Bronchial epithelial cell (primary cell): ENCODE results near the gene RAPGEFL1. TPM values are rescaled to one million over a fixed set of nuclear protein-coding genes. Genes with fewer than 3 reads are reported as not detected.

ENCODE experiments used
- DNase-seq: peaks from one replicate; pipeline ENCODE4 v3.0.0-alpha.2; 2010; ENCODE audit warnings: low read depth
- FAIRE-seq: peaks from 2 replicates; lab custom pipeline; 2011; peaks lifted over from hg19 to GRCh38; lab: Jason Lieb, UNC
- H3K27me3 ChIP-seq: 2 replicates; pipeline ENCODE4 v1.5.1; 2011; ENCODE audit warnings: low read length; ENCODE audit not compliant: control insufficient read depth, insufficient read depth
- H3K36me3 ChIP-seq: 2 replicates; pipeline ENCODE4 v1.5.1; 2011; ENCODE audit warnings: low read length; ENCODE audit not compliant: control insufficient read depth, insufficient read depth
- H3K4me3 ChIP-seq: 2 replicates; pipeline ENCODE4 v1.5.1; 2011; ENCODE audit warnings: mild to moderate bottlenecking, low read depth, low read length, control low read depth
- CTCF ChIP-seq: IDR thresholded peaks from 2 replicates; pipeline ENCODE4 v1.5.1; 2011; ENCODE audit warnings: mild to moderate bottlenecking, moderate library complexity, low read length, control low read depth, inconsistent platforms; ENCODE audit not compliant: insufficient read depth, severe bottlenecking
- total RNA-seq: library from RNA; depleted of rRNA; stranded (reverse); fragments of >200 nt; gene quantifications from 2 replicates; pipeline ENCODE4 v1.2.1, GENCODE V29; 2014

Gene RAPGEFL1
- total RNA-seq, 1 donor from 2014 or later: 11.1 TPM

- FAIRE-seq (no peak), DNase-seq (no peak)
- Histone ChIP-seq H3K36me3 (peaks cover 6% of the 10 kb centered on the region), H3K27me3 (no peaks in the 10 kb centered on the region), H3K4me3 (no peak overlapping the region)
- no peak for TF ChIP-seq CTCF
Measured at GRCh38 chr17:40153603-40154236, 23.6 kb upstream of the RAPGEFL1 start.

- no peak for FAIRE-seq
- H3K36me3 ChIP-seq: peaks cover 7% of the 10 kb centered on the region
- DNase-seq: peak; percentile 38
- no peak for TF ChIP-seq CTCF
- H3K27me3 ChIP-seq: no peaks in the 10 kb centered on the region
- no peak overlapping the region for H3K4me3 ChIP-seq
Measured at GRCh38 chr17:40157973-40158372, 19.3 kb upstream of the RAPGEFL1 start.

GRCh38 chr17:40158438-40159013 lies 18.7 kb upstream of the RAPGEFL1 start:
- DNase-seq: no peak
- peaks cover 8% of the 10 kb centered on the region for H3K36me3 ChIP-seq
- TF ChIP-seq CTCF: no peak
- no peak overlapping the region for H3K4me3 ChIP-seq
- no peaks in the 10 kb centered on the region for H3K27me3 ChIP-seq
- FAIRE-seq: no peak

GRCh38 chr17:40159456-40159855 lies 17.8 kb upstream of the RAPGEFL1 start:
- peaks cover 11% of the 10 kb centered on the region for H3K36me3 ChIP-seq
- no peak for DNase-seq
- no peaks in the 10 kb centered on the region for H3K27me3 ChIP-seq
- FAIRE-seq: no peak
- H3K4me3 ChIP-seq: no peak overlapping the region
- no peak for TF ChIP-seq CTCF

- FAIRE-seq (no peak), DNase-seq (no peak)
- peaks cover 34% of the 10 kb centered on the region for H3K36me3 ChIP-seq
- no peak for TF ChIP-seq CTCF
- H3K27me3 ChIP-seq: no peaks in the 10 kb centered on the region
- no peak overlapping the region for H3K4me3 ChIP-seq
Measured at GRCh38 chr17:40167685-40168261, 9.5 kb upstream of the RAPGEFL1 start.
